Vagina (tissue), 2 donors: Measurements from ENCODE around the gene KRT2. TPM values are rescaled to one million over a fixed set of nuclear protein-coding genes. Genes with fewer than 3 reads are reported as not detected.

Experiments
- DNase-seq, 2 donors: peaks; one replicate each; pipeline ENCODE4 v3.0.0-alpha.2; 2017; ENCODE audit errors: extremely low spot score in 2 of 2
- H3K27ac ChIP-seq: fragments of 200-600 bp; sonication (generic); one replicate; pipeline ENCODE4 v1.5.1; 2019
- H3K27me3 ChIP-seq: fragments of 200-600 bp; sonication (generic); one replicate; pipeline ENCODE4 v1.5.1; 2019
- H3K36me3 ChIP-seq, 2 donors: fragments of 200-600 bp; sonication (generic); one replicate each; pipeline ENCODE4 v1.5.1; 2017 to 2019
- H3K4me1 ChIP-seq: fragments of 200-600 bp; sonication (generic); one replicate; pipeline ENCODE4 v1.5.1; 2019
- H3K4me3 ChIP-seq, 2 donors: fragments of 200-600 bp; sonication (generic); 1 replicate in 1 of 2; 2 replicates in 1 of 2; pipeline ENCODE4 v1.5.1; 2016 to 2019
- H3K9me3 ChIP-seq: fragments of 200-600 bp; sonication (generic); one replicate; pipeline ENCODE4 v1.5.1; 2019
- CTCF ChIP-seq, 3 experiments: fragments of 450-650 bp in 2 of 3; fragments of 200-600 bp in 1 of 3; sonication (generic) in 1 of 3; IDR thresholded peaks; one replicate each; pipeline ENCODE4 v1.5.1; 2017 to 2019; ENCODE audit warnings: antibody characterized with exemption in 3 of 3, mild to moderate bottlenecking in 2 of 3, moderate library complexity in 2 of 3
- POLR2A ChIP-seq, 2 donors: fragments of 450-650 bp; IDR thresholded peaks; one replicate each; pipeline ENCODE4 v1.6.1; 2017; ENCODE audit warnings: antibody characterized with exemption in 2 of 2, mild to moderate bottlenecking in 2 of 2, moderate library complexity in 2 of 2
- POLR2AphosphoS5 ChIP-seq, 2 donors: sonication (generic); formaldehyde crosslinking; IDR thresholded peaks; one replicate each; pipeline ENCODE4 v1.9.0; 2017; ENCODE audit warnings: antibody characterized with exemption in 2 of 2, mild to moderate bottlenecking in 2 of 2, low read depth in 1 of 2; ENCODE audit not compliant: insufficient read depth in 1 of 2
- intact Hi-C: fragments of 100-400 bp; cut with DNase I; formaldehyde crosslinking; loops from one replicate; pipeline ENCODE4 v1.15.1; 2023
- total RNA-seq: library from RNA; depleted of rRNA; stranded (reverse); fragments of >200 nt; gene quantifications from one replicate; pipeline ENCODE4 v1.2.3, GENCODE V29; 2016

The KRT2 gene
- total RNA-seq, 1 donor from 2014 or later, result 2.0 TPM

DNA sequence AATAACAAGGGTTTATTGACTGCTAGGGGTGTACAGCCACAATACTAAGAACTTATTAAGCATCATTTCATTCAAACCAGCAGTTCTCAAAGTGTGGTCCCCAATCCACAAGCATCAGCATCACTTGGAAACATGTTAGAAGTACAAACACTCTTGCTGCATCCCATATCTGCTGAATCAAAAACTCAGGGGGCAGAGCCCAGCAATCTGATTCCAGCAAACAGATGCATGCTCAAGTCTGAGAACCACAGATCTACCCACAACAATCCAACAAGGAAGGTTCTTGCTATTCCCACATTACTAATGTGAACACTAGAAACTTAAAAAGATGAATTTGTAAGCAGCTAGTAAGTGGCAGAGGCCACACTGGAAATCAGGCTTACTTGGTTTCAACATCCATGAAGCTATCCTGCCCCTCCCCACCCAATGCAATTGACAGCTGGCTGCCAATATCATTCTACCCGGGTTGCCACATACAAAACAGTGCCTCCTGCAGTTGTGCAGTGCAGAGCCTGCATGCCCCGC, 45.1 kb upstream of the KRT2 start:
- no peak overlapping the region for H3K27ac ChIP-seq
- no peak for DNase-seq
- TF ChIP-seq POLR2A (IDR thresholded peaks at IDR 0.05) (no peak), CTCF (IDR thresholded peaks at IDR 0.05) (no peak), POLR2AphosphoS5 (IDR thresholded peaks at IDR 0.05; ENCODE audit: insufficient read depth in 1 of 2, low read depth in 1 of 2) (no peak)
- no peaks in the 10 kb centered on the region for H3K27me3 ChIP-seq
- H3K9me3 ChIP-seq, result no peaks in the 10 kb centered on the region
- H3K4me3 ChIP-seq, result no peak overlapping the region
- no peaks in the 10 kb centered on the region for H3K4me1 ChIP-seq
- no peaks in the 10 kb centered on the region for H3K36me3 ChIP-seq
- intact Hi-C loops, result no loop called here

- TF ChIP-seq CTCF (IDR thresholded peaks at IDR 0.05) (no peak), POLR2AphosphoS5 (IDR thresholded peaks at IDR 0.05; ENCODE audit: insufficient read depth in 1 of 2, low read depth in 1 of 2) (no peak), POLR2A (IDR thresholded peaks at IDR 0.05) (no peak)
- intact Hi-C loops, result no loop called here
- no peak overlapping the region for H3K4me3 ChIP-seq
- DNase-seq, result no peak
- no peaks in the 10 kb centered on the region for H3K9me3 ChIP-seq
- no peak overlapping the region for H3K27ac ChIP-seq
- H3K4me1 ChIP-seq, result peaks cover 2% of the 10 kb centered on the region
- H3K27me3 ChIP-seq, result no peaks in the 10 kb centered on the region
- no peaks in the 10 kb centered on the region for H3K36me3 ChIP-seq
These were observed 44.6 kb upstream of the KRT2 start for GRCh38 chr12:52696588-52696987.

GRCh38 chr12:52695039-52695438, 43.0 kb upstream of the KRT2 start:
- no peaks in the 10 kb centered on the region for H3K27me3 ChIP-seq
- DNase-seq, result no peak

DNA sequence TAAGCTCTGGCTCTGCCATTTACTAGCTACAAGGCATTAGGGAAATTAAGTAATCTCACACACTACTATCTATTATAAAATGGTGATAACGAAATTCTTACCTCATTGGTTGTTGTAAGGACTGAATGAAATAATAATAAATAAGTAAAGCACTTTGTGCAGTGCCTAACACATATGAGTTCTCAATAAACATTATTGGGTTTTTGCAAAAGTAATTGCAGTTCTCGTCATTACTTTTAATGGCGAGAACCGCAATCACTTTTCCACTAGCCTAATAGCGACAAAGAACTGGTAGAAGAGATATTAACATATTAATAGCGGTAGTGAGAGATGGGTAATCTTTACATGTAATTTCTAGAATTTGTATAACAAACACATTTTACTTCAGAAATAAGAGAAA, 42.1 kb upstream of the KRT2 start:
- Histone ChIP-seq H3K27ac (no peak overlapping the region), H3K4me1 (peaks cover 11% of the 10 kb centered on the region)
- intact Hi-C loops, result no loop called here

More at GRCh38 chr12:52695039-52695438, 43.0 kb upstream of the KRT2 start:
- Histone ChIP-seq H3K27ac (no peak overlapping the region), H3K4me3 (no peak overlapping the region), H3K4me1 (peaks cover 11% of the 10 kb centered on the region), H3K9me3 (no peaks in the 10 kb centered on the region), H3K36me3 (no peaks in the 10 kb centered on the region)
- intact Hi-C loops, result no loop called here
- TF ChIP-seq CTCF (IDR thresholded peaks at IDR 0.05), result no peak
- no peak for TF ChIP-seq POLR2A (IDR thresholded peaks at IDR 0.05)
- no peak for TF ChIP-seq POLR2AphosphoS5 (IDR thresholded peaks at IDR 0.05; ENCODE audit: insufficient read depth in 1 of 2, low read depth in 1 of 2)

More for the DNA sequence above, 42.1 kb upstream of the KRT2 start:
- no peaks in the 10 kb centered on the region for H3K9me3 ChIP-seq
- H3K36me3 ChIP-seq, result no peaks in the 10 kb centered on the region
- TF ChIP-seq POLR2A (IDR thresholded peaks at IDR 0.05), result no peak
- no peak for TF ChIP-seq POLR2AphosphoS5 (IDR thresholded peaks at IDR 0.05; ENCODE audit: insufficient read depth in 1 of 2, low read depth in 1 of 2)
- no peak for TF ChIP-seq CTCF (IDR thresholded peaks at IDR 0.05)
- no peak overlapping the region for H3K4me3 ChIP-seq
- no peak for DNase-seq
- no peaks in the 10 kb centered on the region for H3K27me3 ChIP-seq
